Omental fat pad (tissue), 4 donors: ENCODE data around the gene STRIT1. TPM values are rescaled to one million over a fixed set of nuclear protein-coding genes. Genes with fewer than 3 reads are reported as not detected.

Experiments
- ATAC-seq: fragments of 150-250 bp; one replicate; pipeline ENCODE4 v1.9.1; 2016; ENCODE audit warnings: mild to moderate bottlenecking, moderate library complexity; ENCODE audit not compliant: low FRiP score
- DNase-seq: peaks from one replicate; pipeline ENCODE4 v3.0.0-alpha.2; 2019; ENCODE audit warnings: low spot score
- CTCF ChIP-seq, 3 donors: fragments of 450-650 bp; IDR thresholded peaks; one replicate each; pipeline ENCODE4 v1.5.1; 2016 to 2017; ENCODE audit warnings: antibody characterized with exemption in 3 of 3, mild to moderate bottlenecking in 3 of 3, moderate library complexity in 2 of 3
- total RNA-seq, 4 donors: library from RNA; depleted of rRNA; stranded (reverse); fragments of >200 nt; gene quantifications; one replicate each; pipeline ENCODE4 v1.1.0, GENCODE V29; 2016

Gene STRIT1
- not detected for total RNA-seq

GRCh38 chr3:155293516-155293915 lies at the start of gene STRIT1:
TSS of gene STRIT1 (minus strand) at chr3:155293683.
- ATAC-seq (no peak), DNase-seq (no peak)
- TF ChIP-seq CTCF (IDR thresholded peaks at IDR 0.05) = no peak

- TF ChIP-seq CTCF (IDR thresholded peaks at IDR 0.05) = no peak
- no peak for ATAC-seq
- no peak for DNase-seq
Observed at GRCh38 chr3:155342344-155342743, 48.9 kb upstream of the STRIT1 start.

- DNase-seq (no peak), ATAC-seq (no peak)
- no peak for TF ChIP-seq CTCF (IDR thresholded peaks at IDR 0.05)
Observed at GRCh38 chr3:155339052-155339451, 45.6 kb upstream of the STRIT1 start.

- DNase-seq (no peak), ATAC-seq (no peak)
- no peak for TF ChIP-seq CTCF (IDR thresholded peaks at IDR 0.05)
Observed at GRCh38 chr3:155335724-155336354, 42.4 kb upstream of the STRIT1 start.

- no peak for ATAC-seq
- no peak for DNase-seq
- TF ChIP-seq CTCF (IDR thresholded peaks at IDR 0.05) = no peak
Observed at GRCh38 chr3:155334914-155335723, 41.6 kb upstream of the STRIT1 start.

- TF ChIP-seq CTCF (IDR thresholded peaks at IDR 0.05) = no peak
- ATAC-seq = no peak
- DNase-seq = no peak
Observed at GRCh38 chr3:155334215-155334913, 40.9 kb upstream of the STRIT1 start.
